Stimulated activated CD8-positive, alpha-beta memory T cell treated with anti-CD3 and anti-CD28 coated beads, Interleukin-4, amount 100 ng/mL, for 48 hours (primary cell): Measurements from ENCODE around the gene MET.

Source experiments
- DNase-seq: peaks from one replicate; pipeline ENCODE4 v3.0.0-alpha.2; 2020

Gene MET

GRCh38 chr7:116665332-116665996 lies 6.5 kb upstream of the MET start:
- DNase-seq, result no peak

DNA sequence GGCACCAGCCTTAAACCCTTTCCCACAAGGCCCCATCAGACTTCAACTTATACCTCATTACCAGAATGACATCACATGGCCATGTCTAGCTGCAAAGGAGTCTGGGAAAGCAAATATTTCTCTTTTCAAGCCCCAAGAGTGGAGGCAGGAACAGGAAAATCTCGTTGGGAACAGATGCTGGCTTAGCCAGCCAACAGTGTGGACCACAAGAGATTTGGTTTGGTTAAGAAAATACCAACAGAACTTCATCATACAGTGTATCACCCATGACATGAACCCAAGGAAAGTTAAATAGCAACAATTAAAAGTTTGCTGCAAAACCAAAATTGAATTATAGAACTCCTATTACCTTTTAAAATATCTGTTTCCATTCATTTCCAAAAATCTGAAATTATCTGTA lies 2.2 kb upstream of the MET start:
- no peak for DNase-seq

- DNase-seq, result no peak
These were observed 1.5 kb upstream of the MET start for GRCh38 chr7:116670409-116671015.

DNA sequence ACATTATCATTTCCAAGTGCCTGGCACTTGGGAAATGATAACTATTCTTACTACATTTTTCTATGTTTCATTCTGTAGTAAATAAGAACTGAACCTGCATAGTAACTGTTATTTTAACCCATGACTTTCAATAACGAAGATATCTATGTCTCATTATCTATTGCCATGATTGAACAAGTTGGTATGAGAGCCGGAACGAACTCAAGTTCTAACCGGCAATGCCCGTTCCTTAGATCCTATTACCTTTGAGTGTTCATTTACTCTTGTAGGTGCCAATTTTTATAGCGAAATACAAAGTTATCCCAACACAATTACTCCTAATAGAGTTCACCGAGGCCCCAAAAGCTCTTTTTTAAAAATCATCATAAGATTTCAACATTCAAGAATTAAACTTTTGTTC lies 885 bp upstream of the MET start:
- no peak for DNase-seq

DNA sequence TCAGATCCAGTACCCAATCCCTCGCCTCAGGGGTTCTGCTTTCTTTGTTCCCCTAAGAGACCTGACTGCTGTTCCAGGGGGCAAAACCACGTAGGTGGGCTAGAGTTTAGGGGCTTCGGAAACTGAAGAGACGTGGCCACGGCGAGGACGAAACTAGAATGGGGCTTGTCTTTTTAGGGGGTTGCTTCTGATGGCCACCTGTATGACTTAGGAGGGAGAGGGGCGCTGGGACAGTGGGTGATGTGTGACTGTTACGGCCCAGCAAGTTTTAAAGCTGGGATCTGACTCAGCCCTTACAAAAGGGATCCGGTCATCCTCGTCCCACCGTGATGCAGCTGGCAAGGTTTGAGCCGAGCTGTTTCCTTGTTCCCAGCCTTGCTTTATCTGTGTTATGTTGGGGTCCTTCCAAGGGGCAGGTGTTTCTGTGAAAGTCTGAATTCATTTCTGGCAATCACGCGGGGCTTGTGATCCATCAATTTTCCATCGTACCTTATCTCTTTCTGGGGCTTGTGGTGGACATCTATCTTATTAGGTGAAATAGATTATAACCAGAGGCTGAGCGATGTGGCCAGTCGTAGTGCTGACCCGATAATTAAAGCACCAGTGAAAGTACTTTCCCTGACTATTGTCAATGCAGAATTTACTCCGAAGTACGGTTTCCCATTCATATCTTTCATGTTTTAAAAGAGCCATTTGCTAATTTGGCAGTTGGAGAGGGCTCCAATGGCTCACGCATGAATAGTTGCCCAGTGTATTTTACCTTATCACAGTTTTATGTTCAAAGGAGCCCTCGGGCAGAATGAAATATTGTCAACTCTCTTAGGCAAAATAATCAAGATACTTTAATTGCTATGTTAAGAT lies 830 bp downstream of the MET start:
- no peak for DNase-seq

DNA sequence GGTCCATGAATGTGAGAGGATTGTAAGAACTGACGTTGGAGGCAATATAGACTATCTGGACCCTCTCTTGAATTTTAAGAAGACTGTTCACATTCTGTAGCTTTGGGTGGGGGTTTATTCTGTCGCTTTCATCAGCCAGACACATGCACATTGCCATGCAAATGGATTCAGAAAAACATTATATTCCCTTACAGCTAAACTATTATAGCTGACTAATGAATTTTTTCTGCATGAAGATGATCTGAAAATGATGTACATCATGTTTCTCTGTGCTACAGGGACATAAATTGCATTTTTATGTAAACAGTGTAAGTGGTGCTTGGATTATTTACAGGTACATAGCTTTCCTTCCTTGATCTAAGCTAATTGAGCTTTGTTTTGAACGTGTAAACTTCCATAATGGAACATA lies 1.5 kb downstream of the MET start:
- no peak for DNase-seq

DNA sequence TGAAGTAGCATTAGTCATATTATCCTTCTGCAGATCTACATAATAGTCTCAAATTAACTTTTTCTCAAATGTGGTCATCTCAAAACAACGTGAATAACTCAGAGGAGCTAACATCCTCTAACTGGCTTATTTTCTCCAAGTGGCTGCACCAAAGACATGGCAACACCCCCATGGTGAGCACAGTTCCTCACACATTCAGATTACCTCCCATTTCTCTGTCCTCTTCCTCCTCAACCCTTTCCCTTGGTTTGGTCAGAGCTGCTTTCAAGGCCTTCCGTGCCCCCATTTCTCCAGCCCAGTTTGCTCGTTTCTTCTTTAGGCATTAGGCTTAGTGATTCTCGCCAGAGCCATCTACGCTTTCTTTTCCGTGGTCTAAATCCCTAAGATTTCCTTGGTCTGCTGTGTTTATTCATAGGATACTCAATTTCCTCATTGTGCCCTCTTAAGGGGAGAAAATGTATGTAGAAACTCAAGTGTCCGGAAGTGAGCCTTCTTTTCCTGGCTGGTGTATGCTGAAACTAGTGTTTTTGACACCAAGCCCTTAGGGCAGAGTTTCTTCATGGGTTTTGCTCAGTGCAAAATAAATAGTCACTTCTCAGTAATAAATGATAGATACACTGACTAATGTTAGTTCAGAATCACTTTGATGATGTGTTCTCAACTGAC lies 2.6 kb downstream of the MET start:
- no peak for DNase-seq

DNA sequence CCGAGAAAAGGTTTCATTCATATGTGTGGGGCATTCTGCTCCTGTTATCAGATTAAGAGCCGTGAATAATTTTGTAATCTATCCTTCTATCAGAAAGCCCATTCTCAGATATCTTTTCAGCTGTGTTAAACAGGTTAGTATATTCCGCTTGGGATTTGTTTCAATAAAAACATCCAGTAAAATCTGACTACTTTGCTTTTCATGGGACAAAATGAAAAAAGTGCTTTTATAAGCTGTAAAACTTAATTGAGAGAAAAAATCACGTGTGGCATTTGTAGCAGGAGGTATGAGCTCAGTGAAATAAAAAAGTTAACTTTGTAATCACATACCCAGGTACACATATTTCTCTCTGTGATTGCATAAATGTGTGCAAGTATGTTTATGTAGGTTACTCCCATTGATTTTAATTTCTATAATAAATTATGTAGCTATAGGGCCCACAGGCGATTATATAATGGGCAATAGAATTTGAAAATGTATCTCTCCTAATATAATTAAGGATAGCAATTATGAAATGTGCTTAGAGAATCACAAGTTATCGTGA lies 3.9 kb downstream of the MET start:
- DNase-seq, result no peak

DNA sequence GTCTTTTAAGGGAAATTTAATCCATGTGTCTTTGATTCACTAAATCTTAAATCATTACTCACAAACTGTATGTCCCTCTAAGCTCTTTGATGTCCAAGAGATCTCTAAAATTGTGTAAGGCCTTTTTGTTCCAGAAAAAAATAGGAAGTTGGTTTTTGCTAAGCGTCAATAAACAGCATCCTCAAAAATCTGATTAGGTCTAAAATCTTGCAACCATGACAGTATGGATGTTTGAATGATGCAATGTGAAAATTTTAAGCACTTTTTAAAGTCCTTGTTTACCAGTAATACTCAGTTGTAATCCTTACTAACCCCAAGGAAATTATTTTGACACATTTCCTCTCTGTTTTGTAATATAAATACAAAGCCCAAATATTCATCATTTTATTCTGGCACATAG lies 6.8 kb downstream of the MET start:
- DNase-seq, result no peak

DNA sequence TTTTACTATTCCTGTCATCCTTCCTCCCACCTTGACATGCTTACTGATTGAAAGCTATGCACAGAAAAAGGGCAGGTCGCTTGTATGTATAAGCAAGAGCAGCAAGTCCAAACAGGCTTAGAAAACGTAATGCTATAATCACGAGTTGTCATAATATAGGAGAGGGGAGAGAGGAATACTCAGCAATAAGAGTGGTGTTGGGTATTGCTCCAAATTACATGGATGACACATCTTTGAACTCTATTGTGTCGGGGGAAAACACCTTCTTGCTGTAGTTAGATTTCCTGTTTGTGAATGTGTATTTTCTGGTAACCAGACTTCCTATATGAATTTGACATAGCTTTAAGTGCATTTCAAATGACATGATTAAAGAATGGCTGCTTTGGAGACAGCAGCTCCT lies 7.5 kb downstream of the MET start:
- DNase-seq, result no peak

DNA sequence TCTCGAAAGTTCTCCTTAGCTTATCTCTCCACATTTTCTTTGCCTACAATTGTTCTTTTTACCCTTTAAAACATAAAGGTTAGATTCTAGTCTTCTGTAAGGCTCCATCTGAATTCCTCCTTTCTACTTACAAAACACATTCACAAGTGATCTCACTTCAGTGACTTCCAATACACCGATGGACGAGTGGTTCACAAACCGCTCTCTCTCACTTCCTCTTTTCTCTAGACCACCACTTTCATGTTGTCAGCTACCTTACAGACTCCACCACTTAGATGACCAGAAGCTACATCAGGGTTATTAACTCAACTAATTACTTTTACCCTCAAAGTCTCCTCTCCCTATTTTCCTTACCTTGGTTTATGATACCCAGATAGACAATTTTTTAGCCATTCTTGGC lies 11.8 kb downstream of the MET start:
- no peak for DNase-seq

- DNase-seq, result no peak
These were observed 14.0 kb downstream of the MET start for GRCh38 chr7:116686033-116686432.

DNA sequence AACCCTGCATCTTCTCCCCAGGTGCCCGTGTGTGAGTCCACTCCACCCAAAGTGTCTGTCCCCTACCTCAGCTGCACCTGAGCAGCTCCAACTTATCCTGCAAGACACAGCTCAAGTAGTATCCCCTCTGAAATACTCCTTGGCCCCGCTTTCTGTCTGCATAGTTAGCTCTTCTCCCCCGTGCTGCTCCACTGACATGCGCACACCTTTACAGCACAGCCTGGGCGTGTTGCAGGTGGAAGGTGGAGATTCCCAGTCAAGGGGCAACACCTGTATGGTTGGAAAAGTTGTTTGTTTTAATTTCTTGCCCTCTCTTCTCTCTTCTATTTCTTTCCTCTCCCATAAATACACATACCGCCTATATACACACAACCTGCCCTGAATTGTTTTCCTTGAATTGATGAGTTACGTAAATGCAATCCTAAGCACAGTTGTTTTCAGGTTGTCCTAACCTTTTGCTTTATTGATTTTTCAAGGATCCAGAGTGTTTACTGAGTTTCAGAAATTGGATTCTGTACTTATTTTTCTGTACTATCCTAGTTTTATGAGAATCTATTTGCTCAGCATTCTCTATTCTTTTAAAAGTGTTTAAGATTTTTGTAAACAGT lies 14.9 kb downstream of the MET start:
- no peak for DNase-seq

DNA sequence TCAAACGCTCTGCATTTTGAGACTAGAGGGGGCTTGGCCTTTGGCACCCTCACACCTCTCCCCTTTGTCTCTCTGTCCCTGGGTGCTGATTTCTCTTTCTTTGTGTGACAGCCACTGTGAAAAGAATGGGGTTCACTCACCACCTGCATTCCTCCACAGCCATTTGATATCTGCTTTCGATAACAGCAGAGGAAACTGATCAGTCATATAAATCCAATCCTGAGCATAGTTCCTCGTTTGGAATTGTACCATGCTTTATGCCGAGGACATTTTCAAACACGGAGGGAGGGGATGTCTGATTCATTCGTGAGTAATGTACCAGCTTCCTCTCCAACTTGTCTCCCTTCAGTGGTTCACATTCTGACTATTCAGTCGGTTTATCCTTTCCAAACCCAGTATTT lies 15.8 kb downstream of the MET start:
- DNase-seq, result no peak

- no peak for DNase-seq
These were observed 17.8 kb downstream of the MET start for GRCh38 chr7:116689790-116690259.

DNA sequence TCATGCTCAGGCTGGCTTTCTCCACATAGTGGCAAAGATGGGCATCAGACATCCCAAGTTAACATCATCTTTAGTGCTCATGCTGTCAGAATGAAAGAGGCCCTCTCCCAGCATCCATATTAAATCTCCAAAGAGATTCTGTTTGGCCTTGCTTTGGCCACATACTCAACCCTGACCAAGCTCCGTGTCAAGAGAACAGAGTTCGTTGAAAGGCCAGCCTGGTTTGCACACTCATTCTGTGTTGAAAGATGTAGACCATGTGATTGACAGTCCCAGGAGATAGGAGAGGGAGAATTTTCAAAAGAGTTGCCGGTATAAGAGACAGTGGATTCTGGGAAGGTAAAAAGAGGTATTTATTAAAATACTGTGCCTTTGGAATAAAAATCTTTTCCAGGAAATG lies 19.7 kb downstream of the MET start:
- no peak for DNase-seq

DNA sequence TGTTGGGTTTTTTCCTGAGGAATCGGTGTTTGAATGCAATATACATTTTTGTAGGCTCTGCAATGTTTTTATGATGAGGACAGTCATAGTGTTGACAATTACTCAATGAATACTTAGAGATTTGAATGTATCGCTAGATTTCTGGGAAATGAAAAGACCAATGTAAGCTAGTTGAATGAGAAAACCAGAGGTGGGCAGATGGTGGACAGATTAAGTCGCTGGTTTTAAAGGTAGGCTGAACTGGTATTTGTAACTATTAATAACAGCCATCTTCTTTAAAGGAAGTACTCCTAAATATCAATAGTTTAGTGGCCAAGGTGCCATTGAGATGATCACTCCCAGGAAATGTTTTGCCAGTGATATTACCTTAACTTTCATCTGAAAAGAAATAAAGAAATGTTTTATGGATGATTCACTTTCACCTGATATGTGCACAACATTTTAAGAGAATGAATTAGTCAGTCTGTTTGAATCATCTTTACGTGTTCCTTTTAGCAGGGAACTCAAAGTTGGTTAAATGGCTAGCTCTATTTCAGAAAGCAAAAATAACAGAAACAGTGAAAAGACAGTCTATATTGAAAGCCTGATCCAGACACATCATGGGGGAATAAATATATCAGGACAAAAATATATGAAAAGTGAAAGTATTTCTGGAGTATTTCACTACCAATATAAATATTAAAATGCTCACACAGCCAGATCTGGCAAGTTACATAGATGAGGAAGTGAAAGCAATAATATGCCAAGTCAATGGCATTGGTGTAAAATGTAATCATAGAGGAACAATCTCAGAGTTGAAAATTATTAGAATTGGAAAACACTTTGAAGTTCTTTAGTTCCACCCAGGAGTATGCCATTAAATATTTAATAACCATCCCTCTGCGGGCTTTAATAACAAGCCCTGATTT lies 20.7 kb downstream of the MET start:
- DNase-seq, result no peak

DNA sequence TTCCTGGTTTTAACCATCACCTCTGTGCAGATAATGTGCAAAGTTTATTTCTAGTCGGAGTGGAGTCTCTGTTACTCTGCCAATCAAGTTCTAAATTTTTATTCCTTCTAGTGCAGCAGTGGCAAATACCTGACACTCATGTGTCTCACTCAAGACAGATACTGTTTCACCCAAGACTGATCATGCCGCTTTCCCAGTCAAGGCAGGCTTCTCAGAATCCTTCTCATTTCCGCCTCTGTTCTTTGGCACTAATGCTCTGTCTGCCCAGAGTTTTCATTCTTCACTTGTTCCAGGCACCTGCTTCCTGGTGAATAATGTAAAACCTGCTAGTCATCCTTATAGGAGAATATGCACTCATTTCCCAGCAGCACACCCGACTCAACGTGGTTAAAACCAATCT lies 24.7 kb downstream of the MET start:
- no peak for DNase-seq

- no peak for DNase-seq
These were observed 25.2 kb downstream of the MET start for GRCh38 chr7:116697152-116697551.

- no peak for DNase-seq
These were observed 25.8 kb downstream of the MET start for GRCh38 chr7:116697761-116698160.

DNA sequence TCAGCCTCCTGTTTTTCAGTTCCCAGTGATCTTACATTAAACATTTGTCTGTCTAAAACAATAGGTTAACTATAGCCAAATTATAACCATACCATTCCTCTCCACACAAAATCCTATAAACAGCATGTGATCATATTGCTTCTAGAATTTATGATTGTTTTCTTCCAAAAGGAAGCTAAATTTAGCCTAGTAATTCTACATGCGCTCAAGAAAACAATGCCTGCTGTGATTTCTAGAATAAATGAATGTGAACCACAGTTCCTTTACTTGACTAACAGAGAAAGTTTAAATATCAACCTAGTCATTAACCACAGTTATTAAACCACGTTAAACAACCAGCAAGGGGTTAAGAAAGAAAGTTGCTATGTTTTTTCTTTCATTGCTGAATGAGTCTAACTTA lies 26.4 kb downstream of the MET start:
- DNase-seq, result no peak
